Measurements from ENCODE around the gene RBBP8NL.
"Not testable (repeated sequence)": the region's sequence is repeated elsewhere in the genome, so short reads cannot be mapped to it uniquely, and the experiment has no call there.

The RBBP8NL gene

GRCh38 chr20:62390317-62391164 lies 36.8 kb downstream of the RBBP8NL start:
- no peak for DNase-seq

- no peak for DNase-seq
Observed at GRCh38 chr20:62389601-62390087, 37.7 kb downstream of the RBBP8NL start.

- DNase-seq = no peak
Observed at GRCh38 chr20:62388839-62389600, 38.3 kb downstream of the RBBP8NL start.

GRCh38 chr20:62387933-62388635 lies 39.3 kb downstream of the RBBP8NL start:
- DNase-seq = no peak

GRCh38 chr20:62387219-62387913 lies 40.0 kb downstream of the RBBP8NL start:
- no peak for DNase-seq

GRCh38 chr20:62386383-62387218 lies 40.7 kb downstream of the RBBP8NL start, which contains the start of gene RPS21:
Gene RPS21 (plus strand): TSS chr20:62387103. CDS start chr20:62387339, 236 bp downstream.
- peak; percentile 90 for DNase-seq

- peak; percentile 48 for DNase-seq
Observed at GRCh38 chr20:62382306-62383198, 44.8 kb downstream of the RBBP8NL start.

- no peak for DNase-seq
Observed at GRCh38 chr20:62381842-62382241, 45.5 kb downstream of the RBBP8NL start.

- DNase-seq = no peak
Observed at GRCh38 chr20:62381202-62381797, 46.0 kb downstream of the RBBP8NL start.

- DNase-seq = no peak
Observed at GRCh38 chr20:62378215-62378614, 49.1 kb downstream of the RBBP8NL start.

GRCh38 chr20:62377615-62378178 lies 49.6 kb downstream of the RBBP8NL start:
- DNase-seq = peak; percentile 30

GRCh38 chr20:62377064-62377461 lies 50.3 kb downstream of the RBBP8NL start:
- DNase-seq = no peak

- DNase-seq = no peak
Observed at GRCh38 chr20:62376112-62377063, 51.0 kb downstream of the RBBP8NL start.

GRCh38 chr20:62374331-62375152 lies 52.8 kb downstream of the RBBP8NL start:
- DNase-seq = no peak

- not testable (repeated sequence) for DNase-seq
Observed at GRCh38 chr20:62373631-62374179, 53.6 kb downstream of the RBBP8NL start.

GRCh38 chr20:62372042-62372993 lies 55.0 kb downstream of the RBBP8NL start:
- DNase-seq = no peak
